Gastroesophageal sphincter (tissue), 3 donors: ENCODE measurements around the gene CDH4.

ENCODE experiments used
- EP300 ChIP-seq: sonication (generic); formaldehyde crosslinking; IDR thresholded peaks from one replicate; pipeline ENCODE4 v1.6.1; 2017; ENCODE audit warnings: antibody characterized with exemption, mild to moderate bottlenecking
- POLR2A ChIP-seq, 2 donors: fragments of 450-650 bp; IDR thresholded peaks; one replicate each; pipeline ENCODE4 v1.6.1; 2017; ENCODE audit warnings: antibody characterized with exemption in 2 of 2, mild to moderate bottlenecking in 2 of 2, moderate library complexity in 1 of 2
- POLR2AphosphoS5 ChIP-seq: sonication (generic); formaldehyde crosslinking; IDR thresholded peaks from one replicate; pipeline ENCODE4 v1.6.1; 2017; ENCODE audit warnings: antibody characterized with exemption
- TF ChIP-seq, protein P1 (sequence below), 4 experiments: fragments of 200-600 bp in 2 of 4; fragments of 450-650 bp in 2 of 4; sonication (generic) in 1 of 4; IDR thresholded peaks; one replicate each; pipeline ENCODE4 v1.5.1; 2017 to 2019; ENCODE audit warnings: antibody characterized with exemption in 4 of 4, mild to moderate bottlenecking in 2 of 4, moderate library complexity in 2 of 4

DNA sequence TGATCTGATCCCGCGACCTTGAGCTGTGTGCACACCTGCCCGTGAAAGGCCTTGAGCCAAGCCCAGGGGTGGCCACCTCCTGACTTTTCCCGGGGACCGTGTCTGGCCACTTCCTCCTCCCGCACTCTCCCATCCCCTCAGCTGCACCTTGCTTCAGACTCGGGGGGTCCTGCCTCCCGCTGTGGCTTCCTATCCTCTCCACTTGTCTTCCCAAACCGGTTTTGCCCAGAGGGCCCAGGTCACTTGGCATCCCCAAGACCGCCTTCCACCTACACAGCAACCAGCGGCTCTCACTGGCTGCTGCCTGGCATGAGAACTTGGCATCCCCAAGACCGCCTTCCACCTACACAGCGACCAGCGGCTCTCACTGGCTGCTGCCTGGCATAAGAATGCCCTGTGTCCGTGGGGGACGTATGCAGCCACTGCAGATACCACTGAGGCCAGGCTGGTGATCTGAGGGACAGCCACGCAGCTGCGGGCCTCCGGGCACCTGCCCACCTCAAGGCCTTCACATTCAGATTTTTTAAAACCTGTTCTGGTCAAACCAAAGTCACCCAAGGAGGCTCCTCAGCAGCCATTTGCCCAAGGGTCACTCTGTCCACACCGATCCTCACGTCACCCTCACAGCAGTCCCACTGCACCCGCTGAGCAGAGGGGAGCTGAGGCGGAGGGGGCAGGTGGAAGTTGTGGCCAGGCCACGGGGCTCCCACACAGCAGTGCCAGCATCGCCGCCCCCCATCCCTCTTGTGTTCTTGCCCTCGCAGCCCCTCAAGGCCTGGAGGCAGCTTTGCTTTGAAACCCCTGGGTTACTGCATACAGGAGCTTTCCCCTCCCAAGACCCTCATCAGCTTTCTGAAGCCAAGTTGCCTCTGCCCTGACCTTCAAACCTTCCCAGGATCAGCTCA lies 568.1 kb downstream of the CDH4 start:
- TF ChIP-seq, protein P1, sequence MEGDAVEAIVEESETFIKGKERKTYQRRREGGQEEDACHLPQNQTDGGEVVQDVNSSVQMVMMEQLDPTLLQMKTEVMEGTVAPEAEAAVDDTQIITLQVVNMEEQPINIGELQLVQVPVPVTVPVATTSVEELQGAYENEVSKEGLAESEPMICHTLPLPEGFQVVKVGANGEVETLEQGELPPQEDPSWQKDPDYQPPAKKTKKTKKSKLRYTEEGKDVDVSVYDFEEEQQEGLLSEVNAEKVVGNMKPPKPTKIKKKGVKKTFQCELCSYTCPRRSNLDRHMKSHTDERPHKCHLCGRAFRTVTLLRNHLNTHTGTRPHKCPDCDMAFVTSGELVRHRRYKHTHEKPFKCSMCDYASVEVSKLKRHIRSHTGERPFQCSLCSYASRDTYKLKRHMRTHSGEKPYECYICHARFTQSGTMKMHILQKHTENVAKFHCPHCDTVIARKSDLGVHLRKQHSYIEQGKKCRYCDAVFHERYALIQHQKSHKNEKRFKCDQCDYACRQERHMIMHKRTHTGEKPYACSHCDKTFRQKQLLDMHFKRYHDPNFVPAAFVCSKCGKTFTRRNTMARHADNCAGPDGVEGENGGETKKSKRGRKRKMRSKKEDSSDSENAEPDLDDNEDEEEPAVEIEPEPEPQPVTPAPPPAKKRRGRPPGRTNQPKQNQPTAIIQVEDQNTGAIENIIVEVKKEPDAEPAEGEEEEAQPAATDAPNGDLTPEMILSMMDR (IDR thresholded peaks at IDR 0.05), result no peak
- TF ChIP-seq EP300 (no peak), POLR2A (IDR thresholded peaks at IDR 0.05) (no peak), POLR2AphosphoS5 (no peak)
